Endothelial cell of umbilical vein (primary cell): Measurements from ENCODE around the gene ERLEC1. TPM values are rescaled to one million over a fixed set of nuclear protein-coding genes. Genes with fewer than 3 reads are reported as not detected.

Source experiments
- BruUV-seq: library from RNA; stranded (reverse); fragments of 400-500 nt; replicated peaks from 2 replicates; lab custom pipeline; 2021; lab: Mats Ljungman, UMichigan
- CTCF ChIA-PET: fragments of 300-600, 350-600 bp; sonication (Branson Sonifier 250); formaldehyde crosslinking; loops from one replicate; lab custom pipeline; 2021; ENCODE audit warnings: antibody characterized with exemption, inconsistent platforms; lab: Charles Lee
- POLR2A ChIA-PET: fragments of 300-600, 350-600 bp; sonication (Branson Sonifier 250); formaldehyde crosslinking; loops from one replicate; lab custom pipeline; 2021; ENCODE audit warnings: antibody characterized with exemption, inconsistent platforms; lab: Charles Lee
- DNase-seq: peaks from one replicate; pipeline ENCODE4 v3.0.0-alpha.2; 2011; ENCODE audit warnings: low read depth, low spot score
- FAIRE-seq: peaks from 2 replicates; lab custom pipeline; 2011; peaks lifted over from hg19 to GRCh38; lab: Jason Lieb, UNC
- H2AFZ ChIP-seq: 2 replicates; pipeline ENCODE4 v1.6.0; 2012; ENCODE audit warnings: low read depth, low read length, control low read depth, inconsistent platforms
- H3K27ac ChIP-seq: 2 replicates; pipeline ENCODE4 v1.5.1; 2011; ENCODE audit warnings: low read depth, mild to moderate bottlenecking, control low read depth, low read length, moderate library complexity; ENCODE audit not compliant: insufficient read depth
- H3K27me3 ChIP-seq, 2 experiments: 2 replicates each; pipeline versions ENCODE4 v1.6.0 to v1.6.1; 2011; ENCODE audit warnings: low read length in 2 of 2, mixed read lengths in 1 of 2; ENCODE audit not compliant: control insufficient read depth in 2 of 2, insufficient read depth in 2 of 2
- H3K36me3 ChIP-seq, 2 experiments: 2 replicates in 1 of 2; 3 replicates in 1 of 2; pipeline ENCODE4 v1.5.1; 2011; ENCODE audit warnings: low read length in 2 of 2, mild to moderate bottlenecking in 1 of 2, moderate library complexity in 1 of 2; ENCODE audit not compliant: control insufficient read depth in 2 of 2, insufficient read depth in 2 of 2; ENCODE audit errors: extremely low read depth in 1 of 2
- H3K4me1 ChIP-seq: 3 replicates; pipeline ENCODE4 v1.5.1; 2011; ENCODE audit warnings: mild to moderate bottlenecking, low read length; ENCODE audit not compliant: control insufficient read depth, insufficient read depth; ENCODE audit errors: extremely low read depth
- H3K4me2 ChIP-seq: 2 replicates; pipeline ENCODE4 v1.6.1; 2011; ENCODE audit warnings: low read length, control low read depth, mixed read lengths; ENCODE audit not compliant: insufficient read depth
- H3K4me3 ChIP-seq, 3 experiments: fragments of 200-600 bp in 1 of 3; sonication (generic), shearing (Covaris generic) in 1 of 3; replicated peaks in 1 of 3; 2 replicates each; pipeline ENCODE4 v1.5.1; 2011 to 2016; ENCODE audit warnings: control low read depth in 3 of 3, low read length in 3 of 3, mild to moderate bottlenecking in 2 of 3, inconsistent platforms in 1 of 3, low read depth in 1 of 3, moderate library complexity in 1 of 3; ENCODE audit not compliant: insufficient read depth in 1 of 3
- H3K79me2 ChIP-seq: 2 replicates; pipeline ENCODE4 v1.6.0; 2012; ENCODE audit warnings: low read length, inconsistent platforms; ENCODE audit not compliant: control insufficient read depth, insufficient read depth
- H3K9ac ChIP-seq: replicated peaks from 2 replicates; pipeline ENCODE3; 2011; ENCODE audit warnings: low read length, control low read depth; ENCODE audit not compliant: insufficient read depth; ENCODE audit errors: extremely low read depth
- H3K9me1 ChIP-seq: replicated peaks from 3 replicates; pipeline ENCODE4 v1.6.0; 2011; ENCODE audit warnings: mild to moderate bottlenecking, low read length; ENCODE audit not compliant: control insufficient read depth, insufficient read depth; ENCODE audit errors: extremely low read depth
- H3K9me3 ChIP-seq: replicated peaks from 2 replicates; pipeline ENCODE4 v1.5.1; 2012; ENCODE audit warnings: low read length, inconsistent platforms; ENCODE audit not compliant: control insufficient read depth, insufficient read depth
- H4K20me1 ChIP-seq: replicated peaks from 2 replicates; pipeline ENCODE3; 2011; ENCODE audit warnings: mild to moderate bottlenecking, low read length; ENCODE audit not compliant: control insufficient read depth, insufficient read depth; ENCODE audit errors: extremely low read depth
- CTCF ChIP-seq, 2 donors: IDR thresholded peaks; 1 replicate in 1 of 2; 2 replicates in 1 of 2; pipeline ENCODE4 v1.5.1; 2011; ENCODE audit warnings: low read length in 2 of 2, mild to moderate bottlenecking in 2 of 2, moderate library complexity in 2 of 2, control low read depth in 1 of 2, inconsistent platforms in 1 of 2, low read depth in 1 of 2; ENCODE audit not compliant: insufficient read depth in 1 of 2; ENCODE audit errors: extremely low read depth in 1 of 2
- EZH2 ChIP-seq: IDR thresholded peaks from 2 replicates; pipeline ENCODE4 v1.6.1; 2012; ENCODE audit warnings: borderline replicate concordance, low read depth, mild to moderate bottlenecking, moderate library complexity, low read length, inconsistent platforms; ENCODE audit not compliant: severe bottlenecking
- FOS ChIP-seq: IDR thresholded peaks from 2 replicates; pipeline ENCODE4 v1.6.1; 2011; ENCODE audit warnings: mild to moderate bottlenecking, low read length, moderate library complexity, borderline replicate concordance; ENCODE audit not compliant: insufficient read depth
- GATA2 ChIP-seq: IDR thresholded peaks from 2 replicates; pipeline ENCODE4 v1.7.0; 2011; ENCODE audit warnings: low read depth, mild to moderate bottlenecking, moderate library complexity, mixed read lengths, low read length; ENCODE audit not compliant: insufficient read length, insufficient read depth
- JUN ChIP-seq: IDR thresholded peaks from 2 replicates; pipeline ENCODE4 v1.6.1; 2011; ENCODE audit warnings: borderline replicate concordance, low read depth; ENCODE audit not compliant: insufficient read length, insufficient read depth
- MAX ChIP-seq: IDR thresholded peaks from 2 replicates; pipeline ENCODE4 v1.6.1; 2011; ENCODE audit not compliant: insufficient read depth, insufficient read length
- MYC ChIP-seq: IDR thresholded peaks from one replicate; pipeline ENCODE4 v1.6.1; 2011; ENCODE audit warnings: mild to moderate bottlenecking, low read depth, low read length
- POLR2A ChIP-seq: IDR thresholded peaks from 2 replicates; pipeline ENCODE4 v1.6.1; 2012; ENCODE audit warnings: low read depth, mild to moderate bottlenecking, control low read depth, low read length
- POLR2AphosphoS5 ChIP-seq: IDR thresholded peaks from 2 replicates; pipeline ENCODE4 v1.6.1; 2012; ENCODE audit warnings: low read depth, mild to moderate bottlenecking, control low read depth, low read length, moderate library complexity; ENCODE audit not compliant: insufficient read depth
- dilution Hi-C: fragments of 300-500 bp; cut with MboI; formaldehyde crosslinking; loops from one replicate; pipeline ENCODE4 v1.15.0; 2019; ENCODE audit warnings: low sequenced_read_pairs; ENCODE audit not compliant: extremely low pct_ligation_motif_present
- intact Hi-C: fragments of 100-400 bp; cut with micrococcal nuclease; formaldehyde crosslinking; loops from one replicate; pipeline ENCODE4 v1.10.0; 2022
- polyA plus RNA-seq, 4 experiments: library from polyadenylated mRNA; depleted of rRNA in 3 of 4; stranded (reverse) in 3 of 4; unstranded in 1 of 4; fragments of >200 nt; gene quantifications; 2 replicates each; pipeline versions ENCODE4 v1.2.1 to v1.2.3, GENCODE V29; 2011 to 2012; ENCODE audit warnings: missing spikeins in 1 of 4
- total RNA-seq: library from RNA; stranded (reverse); gene quantifications from 2 replicates; pipeline ENCODE4 v1.2.3, GENCODE V29; 2021

The ERLEC1 gene
- total and polyA plus RNA-seq, 2 donors (not counting 3 experiments of a cell fraction or from before 2014, with no cell fraction given) = 23.1 to 37.6 TPM

- Histone ChIP-seq H3K4me3 (no peak overlapping the region), H3K79me2 (no peaks in the 10 kb centered on the region), H3K27me3 (no peaks in the 10 kb centered on the region), H3K9ac (no peak overlapping the region), H3K9me1 (no peaks in the 10 kb centered on the region), H3K4me1 (no peaks in the 10 kb centered on the region), H3K27ac (no peak overlapping the region), H3K36me3 (peaks cover 7% of the 10 kb centered on the region in 2 experiments), H2AFZ (no peak overlapping the region), H4K20me1 (no peaks in the 10 kb centered on the region), H3K9me3 (no peaks in the 10 kb centered on the region), H3K4me2 (no peak overlapping the region)
- CTCF ChIA-PET = no interaction called here
- dilution Hi-C loops = no loop called here
- TF ChIP-seq POLR2AphosphoS5 (no peak), FOS (no peak), EZH2 (no peak), POLR2A (no peak), JUN (no peak), MAX (no peak), GATA2 (no peak), MYC (no peak), CTCF (IDR thresholded peaks at IDR 0.05; ENCODE audit: extremely low read depth in 1 of 2, insufficient read depth in 1 of 2, low read depth in 1 of 2, low read length in 2 of 2) (no peak)
- FAIRE-seq (no peak), DNase-seq (no peak)
- intact Hi-C loops = no loop called here
- no TSS peak for BruUV-seq
- POLR2A ChIA-PET = no interaction called here
Measured at GRCh38 chr2:53819634-53820033, 32.8 kb downstream of the ERLEC1 start.
